ENCODE results near the gene GNAI2.

Gene GNAI2

GRCh38 chr3:50302095-50303012 is 66.3 kb downstream of the GNAI2 start:
- TF ChIP-seq FOXP2 (optimal IDR thresholded peaks at IDR 0.05; ENCODE audit: borderline replicate concordance, extremely low read depth, extremely low read length, insufficient read depth): no peak
- no peak for TF ChIP-seq TAF1 (IDR thresholded peaks at IDR 0.05; ENCODE audit: borderline replicate concordance, insufficient read depth, low read length)
- TF ChIP-seq POLR2AphosphoS5 (IDR thresholded peaks at IDR 0.05; ENCODE audit: low read depth, low read length): no peak
- TF ChIP-seq SIN3A (IDR thresholded peaks at IDR 0.05; ENCODE audit: borderline replicate concordance, insufficient read depth, low read length): no peak
- no peak for TF ChIP-seq REST (IDR thresholded peaks at IDR 0.05; ENCODE audit: insufficient read depth in 1 of 2, low read depth in 2 of 2, low read length in 2 of 2)

- TF ChIP-seq FOXP2 (optimal IDR thresholded peaks at IDR 0.05; ENCODE audit: borderline replicate concordance, extremely low read depth, extremely low read length, insufficient read depth) (no peak), POLR2AphosphoS5 (IDR thresholded peaks at IDR 0.05; ENCODE audit: low read depth, low read length) (peak; percentile 40; the same call in 1 of the 2 replicates), TAF1 (IDR thresholded peaks at IDR 0.05; ENCODE audit: borderline replicate concordance, insufficient read depth, low read length) (no peak), REST (IDR thresholded peaks at IDR 0.05; ENCODE audit: insufficient read depth in 1 of 2, low read depth in 2 of 2, low read length in 2 of 2) (no peak), SIN3A (IDR thresholded peaks at IDR 0.05; ENCODE audit: borderline replicate concordance, insufficient read depth, low read length) (no peak)
These were observed 67.2 kb downstream of the GNAI2 start, which contains the start of gene HYAL1 for GRCh38 chr3:50303013-50303815. Gene HYAL1 (minus strand): TSS chr3:50303574. CDS start chr3:50302956, 618 bp downstream.

- TF ChIP-seq TAF1 (IDR thresholded peaks at IDR 0.05; ENCODE audit: borderline replicate concordance, insufficient read depth, low read length): no peak
- no peak for TF ChIP-seq REST (IDR thresholded peaks at IDR 0.05; ENCODE audit: insufficient read depth in 1 of 2, low read depth in 2 of 2, low read length in 2 of 2)
- TF ChIP-seq FOXP2 (optimal IDR thresholded peaks at IDR 0.05; ENCODE audit: borderline replicate concordance, extremely low read depth, extremely low read length, insufficient read depth): no peak
- no peak for TF ChIP-seq SIN3A (IDR thresholded peaks at IDR 0.05; ENCODE audit: borderline replicate concordance, insufficient read depth, low read length)
- no peak for TF ChIP-seq POLR2AphosphoS5 (IDR thresholded peaks at IDR 0.05; ENCODE audit: low read depth, low read length)
These were observed 68.6 kb downstream of the GNAI2 start for GRCh38 chr3:50304601-50305000.

All from PFSK-1 (cell line).